Osteoblast (primary cell): ENCODE results near the gene RPL21. TPM values are rescaled to one million over a fixed set of nuclear protein-coding genes. Genes with fewer than 3 reads are reported as not detected.

Source experiments
- DNase-seq: peaks from one replicate; pipeline ENCODE4 v3.0.0; 2011; ENCODE audit warnings: low spot score, mixed read lengths; ENCODE audit not compliant: insufficient read length; ENCODE audit errors: missing footprints
- H2AFZ ChIP-seq: 2 replicates; pipeline ENCODE4 v1.6.0; 2011; ENCODE audit warnings: mild to moderate bottlenecking, low read length
- H3K27ac ChIP-seq: 2 replicates; pipeline ENCODE4 v1.5.1; 2011; ENCODE audit warnings: mild to moderate bottlenecking, low read depth, low read length, moderate library complexity
- H3K27me3 ChIP-seq: 2 replicates; pipeline ENCODE4 v1.6.0; 2012; ENCODE audit warnings: mild to moderate bottlenecking, control low read depth, inconsistent platforms, low read length, moderate library complexity; ENCODE audit not compliant: insufficient read depth
- H3K36me3 ChIP-seq: 2 replicates; pipeline ENCODE4 v1.5.1; 2011; ENCODE audit warnings: mild to moderate bottlenecking, low read length, control low read depth, moderate library complexity; ENCODE audit not compliant: insufficient read depth
- H3K4me1 ChIP-seq: 2 replicates; pipeline ENCODE4 v1.5.1; 2011; ENCODE audit warnings: mild to moderate bottlenecking, low read length, control low read depth, moderate library complexity; ENCODE audit not compliant: insufficient read depth
- H3K4me2 ChIP-seq: 2 replicates; pipeline ENCODE4 v1.6.0; 2011; ENCODE audit warnings: mild to moderate bottlenecking, low read length; ENCODE audit not compliant: insufficient read depth
- H3K4me3 ChIP-seq: fragments of 200-600 bp; sonication (generic); 3 replicates; pipeline ENCODE4 v1.5.1; 2012; ENCODE audit warnings: mild to moderate bottlenecking, low read length, inconsistent platforms; ENCODE audit not compliant: insufficient read depth
- H3K79me2 ChIP-seq: 2 replicates; pipeline ENCODE4 v1.6.0; 2012; ENCODE audit warnings: mild to moderate bottlenecking, low read length, control low read depth, inconsistent platforms; ENCODE audit not compliant: insufficient read depth
- H3K9me3 ChIP-seq: 2 replicates; pipeline ENCODE4 v1.5.1; 2011; ENCODE audit warnings: low read depth, low read length, control low read depth
- H4K20me1 ChIP-seq: 2 replicates; pipeline ENCODE4 v1.6.0; 2012; ENCODE audit warnings: mild to moderate bottlenecking, low read length, control low read depth; ENCODE audit not compliant: insufficient read depth
- total RNA-seq: library from RNA; depleted of rRNA; stranded (reverse); fragments of >200 nt; gene quantifications from 2 replicates; pipeline ENCODE4 v1.2.3, GENCODE V29; 2012
- TF ChIP-seq, protein P1 (sequence below): IDR thresholded peaks from 2 replicates; pipeline ENCODE4 v1.5.1; 2011; ENCODE audit warnings: mild to moderate bottlenecking, low read depth, low read length, moderate library complexity; ENCODE audit errors: extremely low read depth

RPL21 gene
- total RNA-seq, 1 donor = 544 TPM

- H3K36me3 ChIP-seq = no peaks in the 10 kb centered on the region
- H3K9me3 ChIP-seq = no peaks in the 10 kb centered on the region
- peaks cover 4% of the 10 kb centered on the region for H3K79me2 ChIP-seq
- no peaks in the 10 kb centered on the region for H4K20me1 ChIP-seq
- H3K4me2 ChIP-seq = no peak overlapping the region
- DNase-seq = no peak
- H2AFZ ChIP-seq = no peak overlapping the region
- TF ChIP-seq, protein P1, sequence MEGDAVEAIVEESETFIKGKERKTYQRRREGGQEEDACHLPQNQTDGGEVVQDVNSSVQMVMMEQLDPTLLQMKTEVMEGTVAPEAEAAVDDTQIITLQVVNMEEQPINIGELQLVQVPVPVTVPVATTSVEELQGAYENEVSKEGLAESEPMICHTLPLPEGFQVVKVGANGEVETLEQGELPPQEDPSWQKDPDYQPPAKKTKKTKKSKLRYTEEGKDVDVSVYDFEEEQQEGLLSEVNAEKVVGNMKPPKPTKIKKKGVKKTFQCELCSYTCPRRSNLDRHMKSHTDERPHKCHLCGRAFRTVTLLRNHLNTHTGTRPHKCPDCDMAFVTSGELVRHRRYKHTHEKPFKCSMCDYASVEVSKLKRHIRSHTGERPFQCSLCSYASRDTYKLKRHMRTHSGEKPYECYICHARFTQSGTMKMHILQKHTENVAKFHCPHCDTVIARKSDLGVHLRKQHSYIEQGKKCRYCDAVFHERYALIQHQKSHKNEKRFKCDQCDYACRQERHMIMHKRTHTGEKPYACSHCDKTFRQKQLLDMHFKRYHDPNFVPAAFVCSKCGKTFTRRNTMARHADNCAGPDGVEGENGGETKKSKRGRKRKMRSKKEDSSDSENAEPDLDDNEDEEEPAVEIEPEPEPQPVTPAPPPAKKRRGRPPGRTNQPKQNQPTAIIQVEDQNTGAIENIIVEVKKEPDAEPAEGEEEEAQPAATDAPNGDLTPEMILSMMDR = no peak
- no peak overlapping the region for H3K4me3 ChIP-seq
- H3K27me3 ChIP-seq = no peaks in the 10 kb centered on the region
- no peak overlapping the region for H3K27ac ChIP-seq
- peaks cover 6% of the 10 kb centered on the region for H3K4me1 ChIP-seq
Measured at GRCh38 chr13:27245610-27246009, 5.7 kb upstream of the RPL21 start.

GRCh38 chr13:27250833-27251165, 559 bp upstream of the RPL21 start:
- no peaks in the 10 kb centered on the region for H3K9me3 ChIP-seq
- H3K27ac ChIP-seq = peak overlapping the region; percentile 99
- H3K4me2 ChIP-seq = peak overlapping the region; percentile 95
- DNase-seq = no peak
- TF ChIP-seq, protein P1 = no peak
- H3K27me3 ChIP-seq = no peaks in the 10 kb centered on the region
- H3K36me3 ChIP-seq = peaks cover 24% of the 10 kb centered on the region
- H3K79me2 ChIP-seq = peaks cover 51% of the 10 kb centered on the region
- H4K20me1 ChIP-seq = peaks cover 13% of the 10 kb centered on the region
- H3K4me1 ChIP-seq = peaks cover 20% of the 10 kb centered on the region
- H3K4me3 ChIP-seq = peak overlapping the region; percentile 96
- H2AFZ ChIP-seq = peak overlapping the region; percentile 78

DNA sequence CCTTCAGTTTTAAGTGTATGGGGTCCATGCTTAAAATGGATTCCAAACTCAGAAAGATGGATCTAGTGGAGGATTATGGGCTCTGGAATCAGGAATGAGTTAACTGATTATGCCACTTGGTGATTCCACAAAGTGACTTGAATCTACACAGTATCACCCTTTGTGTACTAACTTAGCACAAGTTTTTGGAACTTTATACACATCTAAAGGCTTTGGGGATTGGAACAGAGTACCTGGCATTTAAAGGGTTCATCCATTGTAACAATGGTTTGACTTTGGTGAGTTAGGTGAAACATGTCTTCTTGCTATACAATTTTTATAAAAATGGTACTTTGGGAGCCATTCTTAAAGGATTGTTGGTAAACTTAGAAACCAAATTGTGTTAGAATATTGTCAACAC, 1.1 kb downstream of the RPL21 start:
- peaks cover 57% of the 10 kb centered on the region for H3K79me2 ChIP-seq
- H3K36me3 ChIP-seq = peaks cover 40% of the 10 kb centered on the region

DNA sequence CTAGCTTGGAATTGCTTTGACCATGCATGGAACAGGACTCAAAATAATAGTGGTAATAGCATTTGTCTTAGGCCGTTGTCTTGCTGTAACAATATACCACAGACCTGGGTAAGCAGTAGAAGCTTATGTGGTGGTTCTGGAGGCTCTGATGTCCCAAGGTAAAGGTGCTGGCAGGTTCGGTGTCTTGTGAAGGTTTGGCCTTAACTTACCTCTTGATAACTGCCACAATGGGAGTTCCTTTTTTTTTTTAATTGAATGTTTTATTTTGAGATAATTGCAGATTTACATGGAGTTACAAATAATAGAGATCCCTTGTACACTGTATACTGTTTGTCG, 5.8 kb downstream of the RPL21 start:
- peaks cover 15% of the 10 kb centered on the region for H3K4me1 ChIP-seq
- H3K9me3 ChIP-seq = no peaks in the 10 kb centered on the region
- H3K4me2 ChIP-seq = no peak overlapping the region
- H4K20me1 ChIP-seq = peaks cover 35% of the 10 kb centered on the region
- no peak overlapping the region for H3K4me3 ChIP-seq
- H2AFZ ChIP-seq = no peak overlapping the region
- TF ChIP-seq, protein P1 = no peak
- DNase-seq = no peak
- no peak overlapping the region for H3K27ac ChIP-seq
- H3K27me3 ChIP-seq = no peaks in the 10 kb centered on the region
- peaks cover 45% of the 10 kb centered on the region for H3K79me2 ChIP-seq
- H3K36me3 ChIP-seq = peaks cover 57% of the 10 kb centered on the region

More for the DNA sequence above, 1.1 kb downstream of the RPL21 start:
- H3K27me3 ChIP-seq = no peaks in the 10 kb centered on the region
- TF ChIP-seq, protein P1 = no peak
- H3K4me3 ChIP-seq = peak overlapping the region; percentile 96
- H3K27ac ChIP-seq = peak overlapping the region; percentile 99
- no peak for DNase-seq
- H4K20me1 ChIP-seq = peaks cover 18% of the 10 kb centered on the region
- peaks cover 20% of the 10 kb centered on the region for H3K4me1 ChIP-seq
- H2AFZ ChIP-seq = no peak overlapping the region
- peak overlapping the region; percentile 95 for H3K4me2 ChIP-seq
- H3K9me3 ChIP-seq = no peaks in the 10 kb centered on the region
